HG03342 (cell line): ENCODE results near the gene DNAH3.
"Not testable (repeated sequence)": the region's sequence is repeated elsewhere in the genome, so short reads cannot be mapped to it uniquely, and the experiment has no call there.

Experiments used
- ATAC-seq: cut with Tn5 transposase; IDR thresholded peaks from one replicate; pipeline ENCODE4 v1.9.1; 2021; ENCODE audit warnings: mild to moderate bottlenecking, moderate library complexity; ENCODE audit not compliant: unreplicated experiment

The DNAH3 gene

GRCh38 chr16:21126518-21126917 is 24.1 kb downstream of the DNAH3 start:
- no peak for ATAC-seq

GRCh38 chr16:21125191-21125590 is 25.5 kb downstream of the DNAH3 start:
- ATAC-seq, result no peak

- ATAC-seq, result no peak
These were observed 29.6 kb downstream of the DNAH3 start for GRCh38 chr16:21120976-21121520.

GRCh38 chr16:21117567-21117966 is 33.1 kb downstream of the DNAH3 start:
- no peak for ATAC-seq

- no peak for ATAC-seq
These were observed 34.4 kb downstream of the DNAH3 start for GRCh38 chr16:21116148-21116693.

GRCh38 chr16:21115551-21115950 is 35.1 kb downstream of the DNAH3 start:
- not testable (repeated sequence) for ATAC-seq

- no peak for ATAC-seq
These were observed 46.4 kb downstream of the DNAH3 start for GRCh38 chr16:21103941-21104860.

GRCh38 chr16:21101631-21102420 is 48.8 kb downstream of the DNAH3 start:
- ATAC-seq, result no peak

GRCh38 chr16:21100447-21100846 is 50.2 kb downstream of the DNAH3 start:
- no peak for ATAC-seq

GRCh38 chr16:21097151-21097550 is 53.5 kb downstream of the DNAH3 start:
- no peak for ATAC-seq

- not testable (repeated sequence) for ATAC-seq
These were observed 55.9 kb downstream of the DNAH3 start for GRCh38 chr16:21094719-21095118.

- no peak for ATAC-seq
These were observed 57.7 kb downstream of the DNAH3 start for GRCh38 chr16:21092951-21093350.

- ATAC-seq, result no peak
These were observed 61.8 kb downstream of the DNAH3 start for GRCh38 chr16:21088646-21089538.

- no peak for ATAC-seq
These were observed 62.5 kb downstream of the DNAH3 start for GRCh38 chr16:21088143-21088542.

- no peak for ATAC-seq
These were observed 65.9 kb downstream of the DNAH3 start for GRCh38 chr16:21084631-21085225.

GRCh38 chr16:21083729-21084268 is 66.8 kb downstream of the DNAH3 start:
- ATAC-seq, result no peak

GRCh38 chr16:21081329-21081728 is 69.3 kb downstream of the DNAH3 start:
- ATAC-seq, result no peak

GRCh38 chr16:21078563-21078962 is 72.1 kb downstream of the DNAH3 start:
- no peak for ATAC-seq

- ATAC-seq, result no peak
These were observed 74.3 kb downstream of the DNAH3 start for GRCh38 chr16:21076186-21076883.
